ENCODE measurements around the gene PTF1A. TPM values are rescaled to one million over a fixed set of nuclear protein-coding genes. Genes with fewer than 3 reads are reported as not detected.

Gene PTF1A
- total RNA-seq, 2 donors from 2014 or later, result not detected

- H3K4me3 ChIP-seq, result no peak overlapping the region
- no peaks in the 10 kb centered on the region for H3K9me3 ChIP-seq
- H3K4me1 ChIP-seq, result peaks cover 0 to 12% of the 10 kb centered on the region in 2 donors
- peaks cover 10 to 21% of the 10 kb centered on the region in 2 donors for H3K27me3 ChIP-seq
- H3K36me3 ChIP-seq, result no peaks in the 10 kb centered on the region
- TF ChIP-seq CTCF (IDR thresholded peaks at IDR 0.05), result no peak
- no peak for DNase-seq (ENCODE audit: low spot score)
- no peak overlapping the region for H3K27ac ChIP-seq
Measured at GRCh38 chr10:23198940-23199767, 7.0 kb downstream of the PTF1A start.

- Histone ChIP-seq H3K36me3 (no peaks in the 10 kb centered on the region), H3K27ac (no peak overlapping the region), H3K27me3 (peaks cover 10 to 13% of the 10 kb centered on the region in 2 donors), H3K4me1 (peaks cover 0 to 5% of the 10 kb centered on the region in 2 donors), H3K4me3 (no peak overlapping the region), H3K9me3 (no peaks in the 10 kb centered on the region)
- TF ChIP-seq CTCF (IDR thresholded peaks at IDR 0.05), result no peak
- DNase-seq (ENCODE audit: low spot score), result no peak
Measured at GRCh38 chr10:23199768-23200511, 7.8 kb downstream of the PTF1A start.

GRCh38 chr10:23200586-23200985 lies 8.5 kb downstream of the PTF1A start:
- no peak for DNase-seq (ENCODE audit: low spot score)
- Histone ChIP-seq H3K27ac (no peak overlapping the region), H3K4me1 (no peaks in the 10 kb centered on the region), H3K36me3 (no peaks in the 10 kb centered on the region), H3K9me3 (no peaks in the 10 kb centered on the region), H3K4me3 (no peak overlapping the region), H3K27me3 (peaks cover 5 to 6% of the 10 kb centered on the region in 2 donors)
- TF ChIP-seq CTCF (IDR thresholded peaks at IDR 0.05), result no peak

GRCh38 chr10:23200997-23201652 lies 9.0 kb downstream of the PTF1A start:
- Histone ChIP-seq H3K27me3 (peaks cover 0 to 5% of the 10 kb centered on the region in 2 donors), H3K4me3 (no peak overlapping the region), H3K9me3 (no peaks in the 10 kb centered on the region), H3K27ac (no peak overlapping the region), H3K36me3 (no peaks in the 10 kb centered on the region), H3K4me1 (no peaks in the 10 kb centered on the region)
- DNase-seq (ENCODE audit: low spot score), result no peak
- TF ChIP-seq CTCF (IDR thresholded peaks at IDR 0.05), result no peak

- no peak overlapping the region for H3K27ac ChIP-seq
- H3K9me3 ChIP-seq, result no peaks in the 10 kb centered on the region
- no peaks in the 10 kb centered on the region for H3K36me3 ChIP-seq
- no peaks in the 10 kb centered on the region for H3K4me1 ChIP-seq
- no peak for TF ChIP-seq CTCF (IDR thresholded peaks at IDR 0.05)
- peaks cover 0 to 5% of the 10 kb centered on the region in 2 donors for H3K27me3 ChIP-seq
- H3K4me3 ChIP-seq, result no peak overlapping the region
- no peak for DNase-seq (ENCODE audit: low spot score)
Measured at GRCh38 chr10:23201837-23202236, 9.7 kb downstream of the PTF1A start.
